IMR-90 (cell line): ENCODE measurements around the gene ZNF211. TPM values are rescaled to one million over a fixed set of nuclear protein-coding genes. Genes with fewer than 3 reads are reported as not detected.

Experiments
- ATAC-seq: fragments of 200-7000 bp; cut with Tn5 transposase; 2 replicates; pipeline ENCODE4 v1.9.1; 2020; ENCODE audit warnings: low read depth, mild to moderate bottlenecking, moderate library complexity
- BruUV-seq: library from RNA; stranded (reverse); fragments of 400-500 nt; replicated peaks from 2 replicates; lab custom pipeline; 2021; lab: Mats Ljungman, UMichigan
- CTCF ChIA-PET: fragments of 300-600 bp; formaldehyde crosslinking; extraction: SDS; loops from one replicate; lab custom pipeline; 2021; ENCODE audit warnings: antibody characterized with exemption; lab: Yijun Ruan, JAX
- POLR2A ChIA-PET: fragments of 300-600 bp; sonication (Branson Sonifier 250); formaldehyde crosslinking; loops from one replicate; lab custom pipeline; 2022; ENCODE audit warnings: antibody characterized with exemption; ENCODE audit not compliant: unreplicated experiment; lab: Charles Lee
- DNase-seq: peaks from one replicate; pipeline ENCODE4 v3.0.0; 2013
- H2AFZ ChIP-seq: replicated peaks from 2 replicates; pipeline ENCODE3; 2013; ENCODE audit warnings: low read length, mild to moderate bottlenecking; ENCODE audit not compliant: poor library complexity
- H2AK5ac ChIP-seq: 2 replicates; pipeline ENCODE4 v1.6.1; 2013; ENCODE audit warnings: low read depth, low read length, inconsistent platforms
- H2AK9ac ChIP-seq: replicated peaks from 2 replicates; pipeline ENCODE3; 2013; ENCODE audit warnings: mild to moderate bottlenecking, low read depth, low read length, moderate library complexity; ENCODE audit not compliant: poor library complexity
- H2BK120ac ChIP-seq: 2 replicates; pipeline ENCODE4 v1.6.1; 2013; ENCODE audit warnings: low read depth, low read length, inconsistent platforms
- H2BK15ac ChIP-seq: 3 replicates; pipeline ENCODE4 v1.6.1; 2013; ENCODE audit warnings: low read depth, low read length, inconsistent platforms
- H2BK20ac ChIP-seq: 2 replicates; pipeline ENCODE4 v1.6.1; 2013; ENCODE audit warnings: low read depth, mild to moderate bottlenecking, inconsistent platforms, low read length, moderate library complexity
- H2BK5ac ChIP-seq: 2 replicates; pipeline ENCODE4 v1.6.1; 2013; ENCODE audit warnings: mild to moderate bottlenecking, low read depth, low read length, inconsistent platforms; ENCODE audit not compliant: poor library complexity, severe bottlenecking
- H3K14ac ChIP-seq: replicated peaks from 2 replicates; pipeline ENCODE4 v1.6.1; 2013; ENCODE audit warnings: low read depth, low read length, inconsistent platforms
- H3K18ac ChIP-seq: 2 replicates; pipeline ENCODE4 v1.6.1; 2013; ENCODE audit warnings: low read depth, low read length, control low read depth
- H3K23ac ChIP-seq: 2 replicates; pipeline ENCODE4 v1.6.1; 2013; ENCODE audit warnings: low read depth, low read length, inconsistent platforms
- H3K27ac ChIP-seq: 2 replicates; pipeline ENCODE4 v1.5.1; 2013; ENCODE audit warnings: mild to moderate bottlenecking, control low read depth, low read length; ENCODE audit not compliant: insufficient read depth
- H3K27me3 ChIP-seq: 2 replicates; pipeline ENCODE4 v1.6.1; 2013; ENCODE audit warnings: low read length; ENCODE audit not compliant: control insufficient read depth, insufficient read depth
- H3K36me3 ChIP-seq: 2 replicates; pipeline ENCODE4 v1.6.1; 2013; ENCODE audit warnings: low read length, mixed read lengths; ENCODE audit not compliant: control insufficient read depth, insufficient read depth
- H3K4ac ChIP-seq: 2 replicates; pipeline ENCODE4 v1.6.1; 2013; ENCODE audit warnings: low read depth, low read length, inconsistent platforms
- H3K4me1 ChIP-seq: 2 replicates; pipeline ENCODE4 v1.6.1; 2013; ENCODE audit warnings: low read length, mixed read lengths; ENCODE audit not compliant: control insufficient read depth, insufficient read depth
- H3K4me2 ChIP-seq: 2 replicates; pipeline ENCODE4 v1.6.1; 2013; ENCODE audit warnings: low read depth, mild to moderate bottlenecking, control low read depth, low read length, moderate library complexity
- H3K4me3 ChIP-seq: 2 replicates; pipeline ENCODE4 v1.5.1; 2013; ENCODE audit warnings: low read depth, mild to moderate bottlenecking, control low read depth, low read length, moderate library complexity; ENCODE audit not compliant: insufficient read depth
- H3K56ac ChIP-seq: 2 replicates; pipeline ENCODE4 v1.6.1; 2013; ENCODE audit warnings: low read length, inconsistent platforms; ENCODE audit not compliant: insufficient read depth; ENCODE audit errors: extremely low read depth
- H3K79me1 ChIP-seq, 2 experiments: 2 replicates each; pipeline ENCODE4 v1.6.1; 2013; ENCODE audit warnings: low read length in 2 of 2, inconsistent platforms in 1 of 2, low read depth in 1 of 2
- H3K9ac ChIP-seq: 2 replicates; pipeline ENCODE4 v1.6.1; 2013; ENCODE audit warnings: low read depth, low read length, control low read depth
- H3K9me1 ChIP-seq: 2 replicates; pipeline ENCODE4 v1.6.1; 2013; ENCODE audit warnings: low read length, inconsistent platforms; ENCODE audit not compliant: insufficient read depth
- H3K9me3 ChIP-seq: 2 replicates; pipeline ENCODE4 v1.6.1; 2013; ENCODE audit warnings: low read length; ENCODE audit not compliant: control insufficient read depth, insufficient read depth
- H4K20me1 ChIP-seq: 2 replicates; pipeline ENCODE4 v1.6.1; 2013; ENCODE audit warnings: low read length, inconsistent platforms; ENCODE audit not compliant: insufficient read depth
- H4K5ac ChIP-seq: 2 replicates; pipeline ENCODE4 v1.6.1; 2013; ENCODE audit warnings: mild to moderate bottlenecking, low read depth, low read length, control low read depth
- H4K8ac ChIP-seq, 2 experiments: 2 replicates each; pipeline ENCODE4 v1.6.1; 2013; ENCODE audit warnings: low read depth in 2 of 2, low read length in 2 of 2, control low read depth in 1 of 2, inconsistent platforms in 1 of 2
- H4K91ac ChIP-seq: 2 replicates; pipeline ENCODE4 v1.6.1; 2013; ENCODE audit warnings: low read depth, low read length, inconsistent platforms; ENCODE audit not compliant: insufficient read depth
- CEBPB ChIP-seq: IDR thresholded peaks from 2 replicates; pipeline ENCODE4 v1.6.1; 2012; ENCODE audit warnings: low read depth, low read length, improper control_type of control experiment
- RCOR1 ChIP-seq: IDR thresholded peaks from 2 replicates; pipeline ENCODE4 v1.6.1; 2012; ENCODE audit warnings: mild to moderate bottlenecking, low read length, improper control_type of control experiment; ENCODE audit not compliant: insufficient replicate concordance
- dilution Hi-C: fragments of 300-500 bp; cut with HindIII; formaldehyde crosslinking; loops from one replicate; pipeline ENCODE4 v1.14.3; 2018; ENCODE audit warnings: low sequenced_read_pairs; ENCODE audit not compliant: unreplicated experiment
- in situ Hi-C: fragments of 300-500 bp; cut with MboI; formaldehyde crosslinking; loops from 3 replicates; pipeline ENCODE4 v1.14.3; 2019; ENCODE audit warnings: low sequenced_read_pairs, inconsistent platforms, mixed read lengths
- intact Hi-C: fragments of 100-400 bp; cut with micrococcal nuclease; formaldehyde crosslinking; loops from 2 replicates; pipeline ENCODE4 v1.10.0; 2022
- polyA plus RNA-seq, 3 experiments: library from polyadenylated mRNA; depleted of rRNA; stranded (reverse); fragments of >200 nt; gene quantifications; 2 replicates each; pipeline ENCODE4 v1.2.3, GENCODE V29; 2012; ENCODE audit warnings: low replicate concordance in 1 of 3
- total RNA-seq: library from RNA; depleted of rRNA; stranded (reverse); fragments of >200 nt; gene quantifications from 2 replicates; pipeline ENCODE4 v1.2.3, GENCODE V29; 2012
- TF ChIP-seq, protein P1 (sequence below): fragments of 150-350 bp; IDR thresholded peaks from 2 replicates; pipeline ENCODE4 v1.6.1; 2016; ENCODE audit warnings: low read depth, mild to moderate bottlenecking, low read length, moderate library complexity, borderline replicate concordance

ZNF211 gene
- total and polyA plus RNA-seq, 2 of the 4 experiments (the other 2 are of a cell fraction) = 8.7 to 13.1 TPM

GRCh38 chr19:57623091-57623490 is 9.9 kb upstream of the ZNF211 start:
- Histone ChIP-seq H2BK15ac (no peak overlapping the region), H2AK9ac (no peak overlapping the region), H3K4me3 (no peak overlapping the region), H3K4me1 (no peaks in the 10 kb centered on the region), H3K14ac (no peak overlapping the region), H4K20me1 (no peaks in the 10 kb centered on the region), H3K79me1 (peaks cover 32 to 42% of the 10 kb centered on the region in 2 experiments), H3K56ac (no peak overlapping the region), H3K9ac (no peak overlapping the region), H4K91ac (no peak overlapping the region), H2BK120ac (no peak overlapping the region), H3K23ac (no peak overlapping the region), H3K36me3 (peaks cover 56% of the 10 kb centered on the region), H2AK5ac (no peak overlapping the region), H3K9me3 (peaks cover 70% of the 10 kb centered on the region), H4K8ac (no peak overlapping the region), H3K27ac (no peak overlapping the region), H4K5ac (no peak overlapping the region), H2BK20ac (no peak overlapping the region), H3K4me2 (no peak overlapping the region), H3K18ac (no peak overlapping the region), H3K9me1 (no peaks in the 10 kb centered on the region), H2BK5ac (no peak overlapping the region), H3K27me3 (no peaks in the 10 kb centered on the region), H2AFZ (no peak overlapping the region), H3K4ac (no peak overlapping the region)
- CTCF ChIA-PET = no interaction called here
- DNase-seq (no peak), ATAC-seq (no peak)
- dilution Hi-C loops = no loop called here
- BruUV-seq = no TSS peak
- intact Hi-C loops = no loop called here
- POLR2A ChIA-PET = no interaction called here
- in situ Hi-C loops = no loop called here
- TF ChIP-seq RCOR1 (no peak), CEBPB (no peak)
- TF ChIP-seq, protein P1, sequence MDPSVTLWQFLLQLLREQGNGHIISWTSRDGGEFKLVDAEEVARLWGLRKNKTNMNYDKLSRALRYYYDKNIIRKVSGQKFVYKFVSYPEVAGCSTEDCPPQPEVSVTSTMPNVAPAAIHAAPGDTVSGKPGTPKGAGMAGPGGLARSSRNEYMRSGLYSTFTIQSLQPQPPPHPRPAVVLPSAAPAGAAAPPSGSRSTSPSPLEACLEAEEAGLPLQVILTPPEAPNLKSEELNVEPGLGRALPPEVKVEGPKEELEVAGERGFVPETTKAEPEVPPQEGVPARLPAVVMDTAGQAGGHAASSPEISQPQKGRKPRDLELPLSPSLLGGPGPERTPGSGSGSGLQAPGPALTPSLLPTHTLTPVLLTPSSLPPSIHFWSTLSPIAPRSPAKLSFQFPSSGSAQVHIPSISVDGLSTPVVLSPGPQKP = no peak
